ENCODE results near the gene SORCS2. TPM values are rescaled to one million over a fixed set of nuclear protein-coding genes. Genes with fewer than 3 reads are reported as not detected.

The SORCS2 gene
- polyA plus RNA-seq, 1 donor (not counting 4 experiments of a cell fraction or from before 2014, with no cell fraction given): 0.09 TPM

GRCh38 chr4:7778510-7779431 is 586.4 kb downstream of the SORCS2 start:
- dilution Hi-C loops (cut with MboI; ENCODE audit: extremely low pct_ligation_motif_present, low sequenced_read_pairs): no loop called here
- H3K27me3 ChIP-seq (ENCODE audit: control insufficient read depth, extremely low read depth, insufficient read depth, low read length): no peaks in the 10 kb centered on the region
- no peak overlapping the region for H2AFZ ChIP-seq (ENCODE audit: control insufficient read depth, low read length)
- no peaks in the 10 kb centered on the region for H3K9me1 ChIP-seq (ENCODE audit: control insufficient read depth, extremely low read depth, insufficient read depth, low read length)
- no peak overlapping the region for H3K9ac ChIP-seq (ENCODE audit: control insufficient read depth, extremely low read depth, insufficient read depth, low read length)
- peaks cover 19 to 33% of the 10 kb centered on the region in 2 experiments for H3K36me3 ChIP-seq (ENCODE audit: control insufficient read depth in 2 of 2, extremely low read depth in 1 of 2, insufficient read depth in 2 of 2, low read length in 2 of 2)
- H3K4me1 ChIP-seq (ENCODE audit: control insufficient read depth, extremely low read depth, insufficient read depth, low read length): no peaks in the 10 kb centered on the region
- FAIRE-seq (no peak), DNase-seq (ENCODE audit: low read depth, low spot score) (no peak)
- H3K9me3 ChIP-seq (ENCODE audit: control insufficient read depth, low read depth, low read length): no peaks in the 10 kb centered on the region
- no peaks in the 10 kb centered on the region for H4K20me1 ChIP-seq (ENCODE audit: control insufficient read depth, extremely low read depth, insufficient read depth, low read length)
- no peak overlapping the region for H3K27ac ChIP-seq (ENCODE audit: control insufficient read depth, insufficient read depth, low read length)
- H3K79me2 ChIP-seq (ENCODE audit: control insufficient read depth, insufficient read depth, low read length): no peaks in the 10 kb centered on the region
- no peak overlapping the region for H3K4me3 ChIP-seq (ENCODE audit: control insufficient read depth in 2 of 3, extremely low read depth in 1 of 3, insufficient read depth in 2 of 3, low read depth in 1 of 3, low read length in 3 of 3)
- no peak for TF ChIP-seq EZH2 (IDR thresholded peaks at IDR 0.05; ENCODE audit: low read length)
- TF ChIP-seq CTCF (optimal IDR thresholded peaks at IDR 0.05 in 1 of 3, IDR thresholded peaks at IDR 0.05 in 1 of 3, conservative IDR thresholded peaks at IDR 0.05 in 1 of 3; ENCODE audit: extremely low read depth in 1 of 3, insufficient read depth in 2 of 3, low read length in 3 of 3): no peak
- no peak overlapping the region for H3K4me2 ChIP-seq (ENCODE audit: control insufficient read depth, extremely low read depth, insufficient read depth, low read depth, low read length)

GRCh38 chr4:7779432-7779768 is 587.1 kb downstream of the SORCS2 start:
- dilution Hi-C loops (cut with MboI; ENCODE audit: extremely low pct_ligation_motif_present, low sequenced_read_pairs): no loop called here
- Histone ChIP-seq H2AFZ (ENCODE audit: control insufficient read depth, low read length) (no peak overlapping the region), H3K4me3 (ENCODE audit: control insufficient read depth in 2 of 3, extremely low read depth in 1 of 3, insufficient read depth in 2 of 3, low read depth in 1 of 3, low read length in 3 of 3) (no peak overlapping the region), H3K27ac (ENCODE audit: control insufficient read depth, insufficient read depth, low read length) (no peak overlapping the region), H3K4me1 (ENCODE audit: control insufficient read depth, extremely low read depth, insufficient read depth, low read length) (no peaks in the 10 kb centered on the region), H3K4me2 (ENCODE audit: control insufficient read depth, extremely low read depth, insufficient read depth, low read depth, low read length) (no peak overlapping the region), H4K20me1 (ENCODE audit: control insufficient read depth, extremely low read depth, insufficient read depth, low read length) (no peaks in the 10 kb centered on the region), H3K9ac (ENCODE audit: control insufficient read depth, extremely low read depth, insufficient read depth, low read length) (no peak overlapping the region), H3K27me3 (ENCODE audit: control insufficient read depth, extremely low read depth, insufficient read depth, low read length) (no peaks in the 10 kb centered on the region), H3K36me3 (ENCODE audit: control insufficient read depth in 2 of 2, extremely low read depth in 1 of 2, insufficient read depth in 2 of 2, low read length in 2 of 2) (peaks cover 19 to 37% of the 10 kb centered on the region in 2 experiments), H3K79me2 (ENCODE audit: control insufficient read depth, insufficient read depth, low read length) (no peaks in the 10 kb centered on the region), H3K9me3 (ENCODE audit: control insufficient read depth, low read depth, low read length) (no peaks in the 10 kb centered on the region), H3K9me1 (ENCODE audit: control insufficient read depth, extremely low read depth, insufficient read depth, low read length) (no peaks in the 10 kb centered on the region)
- TF ChIP-seq CTCF (optimal IDR thresholded peaks at IDR 0.05 in 1 of 3, IDR thresholded peaks at IDR 0.05 in 1 of 3, conservative IDR thresholded peaks at IDR 0.05 in 1 of 3; ENCODE audit: extremely low read depth in 1 of 3, insufficient read depth in 2 of 3, low read length in 3 of 3) (no peak), EZH2 (IDR thresholded peaks at IDR 0.05; ENCODE audit: low read length) (no peak)
- no peak for DNase-seq (ENCODE audit: low read depth, low spot score)
- no peak for FAIRE-seq

All from keratinocyte (primary cell).